Activated naive CD8-positive, alpha-beta T cell treated with anti-CD3 and anti-CD28 coated beads, Interleukin-2, amount 10 ng/mL, durations not matched to agents 7 days and 5 days (primary cell): ENCODE data around the gene CDC42BPA. TPM values are rescaled to one million over a fixed set of nuclear protein-coding genes. Genes with fewer than 3 reads are reported as not detected.
A peak's percentile ranks its signal among the peaks of the same experiment; 100 is the strongest.

Source experiments
- ATAC-seq: fragments of 150-1000 bp; cut with Tn5 transposase; one replicate; pipeline ENCODE4 v1.10.0; 2021; ENCODE audit warnings: low read depth, moderate library complexity
- POLR2A ChIA-PET: fragments of 350-600 bp; sonication (Branson Sonifier 250); formaldehyde crosslinking; loops from one replicate; lab custom pipeline; 2021; ENCODE audit warnings: antibody characterized with exemption; lab: Charles Lee
- DNase-seq: peaks from one replicate; pipeline ENCODE4 v3.0.0; 2021
- H3K27ac Mint-ChIP-seq: one replicate; pipeline ENCODE4 v1.8.0; 2022; ENCODE audit warnings: mild to moderate bottlenecking, mixed read lengths
- H3K27me3 Mint-ChIP-seq: one replicate; pipeline ENCODE4 v1.8.0; 2022; ENCODE audit warnings: mild to moderate bottlenecking, moderate library complexity, mixed read lengths
- H3K36me3 Mint-ChIP-seq: one replicate; pipeline ENCODE4 v1.8.0; 2021; ENCODE audit warnings: mild to moderate bottlenecking, mixed read lengths
- H3K4me1 Mint-ChIP-seq: one replicate; pipeline ENCODE4 v1.8.0; 2021; ENCODE audit warnings: mixed read lengths
- H3K4me3 Mint-ChIP-seq: one replicate; pipeline ENCODE4 v1.8.0; 2022; ENCODE audit warnings: mild to moderate bottlenecking, moderate library complexity, mixed read lengths
- H3K9me3 Mint-ChIP-seq: one replicate; pipeline ENCODE4 v1.8.0; 2021; ENCODE audit warnings: mixed read lengths
- total RNA-seq, 2 experiments: library from RNA; stranded (reverse); gene quantifications; one replicate each; pipeline ENCODE4 v1.2.3, GENCODE V29; 2021

CDC42BPA gene, protein sequence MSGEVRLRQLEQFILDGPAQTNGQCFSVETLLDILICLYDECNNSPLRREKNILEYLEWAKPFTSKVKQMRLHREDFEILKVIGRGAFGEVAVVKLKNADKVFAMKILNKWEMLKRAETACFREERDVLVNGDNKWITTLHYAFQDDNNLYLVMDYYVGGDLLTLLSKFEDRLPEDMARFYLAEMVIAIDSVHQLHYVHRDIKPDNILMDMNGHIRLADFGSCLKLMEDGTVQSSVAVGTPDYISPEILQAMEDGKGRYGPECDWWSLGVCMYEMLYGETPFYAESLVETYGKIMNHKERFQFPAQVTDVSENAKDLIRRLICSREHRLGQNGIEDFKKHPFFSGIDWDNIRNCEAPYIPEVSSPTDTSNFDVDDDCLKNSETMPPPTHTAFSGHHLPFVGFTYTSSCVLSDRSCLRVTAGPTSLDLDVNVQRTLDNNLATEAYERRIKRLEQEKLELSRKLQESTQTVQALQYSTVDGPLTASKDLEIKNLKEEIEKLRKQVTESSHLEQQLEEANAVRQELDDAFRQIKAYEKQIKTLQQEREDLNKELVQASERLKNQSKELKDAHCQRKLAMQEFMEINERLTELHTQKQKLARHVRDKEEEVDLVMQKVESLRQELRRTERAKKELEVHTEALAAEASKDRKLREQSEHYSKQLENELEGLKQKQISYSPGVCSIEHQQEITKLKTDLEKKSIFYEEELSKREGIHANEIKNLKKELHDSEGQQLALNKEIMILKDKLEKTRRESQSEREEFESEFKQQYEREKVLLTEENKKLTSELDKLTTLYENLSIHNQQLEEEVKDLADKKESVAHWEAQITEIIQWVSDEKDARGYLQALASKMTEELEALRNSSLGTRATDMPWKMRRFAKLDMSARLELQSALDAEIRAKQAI (N-terminal part only)
- total RNA-seq: 1 to 10 TPM in 1 of 2 experiments, under 1 TPM in 1; 0.91 to 1.2 TPM

DNA sequence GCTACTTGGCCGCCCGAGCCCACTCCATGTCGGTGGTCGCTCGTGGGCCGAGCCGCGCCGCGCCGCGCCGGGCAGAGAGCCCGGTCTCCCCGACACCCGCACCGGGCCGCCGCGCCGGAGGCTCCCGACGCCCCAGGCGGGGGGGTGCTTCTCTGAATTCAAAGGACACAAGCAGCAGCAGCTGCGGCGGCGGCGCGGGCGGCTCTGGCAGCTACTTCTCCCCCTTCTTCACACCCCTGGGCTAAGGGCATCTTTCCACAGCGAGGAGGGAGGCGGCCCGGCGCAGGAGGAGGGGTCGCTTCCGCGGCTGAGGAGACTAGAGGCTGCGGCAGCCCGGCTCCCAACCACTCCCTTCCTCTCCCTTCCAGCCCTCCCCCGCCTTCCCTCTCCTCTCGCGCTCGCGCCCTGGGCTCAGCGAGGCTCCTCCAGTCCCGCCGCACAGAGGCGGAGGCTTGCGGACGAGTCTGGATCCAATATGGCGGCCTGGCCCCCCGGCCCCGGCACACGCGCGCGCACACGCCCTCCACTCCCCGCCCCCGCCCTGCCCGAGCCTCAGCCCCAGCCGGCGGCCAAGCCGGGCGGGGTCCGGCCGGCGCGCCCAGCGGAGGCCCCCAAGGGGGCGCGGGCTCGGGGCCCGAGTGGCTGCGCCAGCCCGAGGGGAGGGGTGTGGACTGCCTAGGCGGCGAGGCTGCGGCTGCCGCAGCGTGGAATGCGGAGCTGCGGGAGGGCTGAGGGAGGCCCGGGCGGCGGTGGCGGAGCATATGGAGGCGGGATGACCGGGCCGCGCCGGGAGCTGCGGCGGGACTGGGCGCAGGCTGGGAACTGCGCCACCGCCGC is at the start of gene CDC42BPA:
Gene CDC42BPA (minus strand): TSS at position 477 of the 837 bp plus-strand sequence. CDS start 1,310 bp downstream, outside the sequence.
- H3K9me3 Mint-ChIP-seq: no peaks in the 10 kb centered on the region
- peak within 1 kb of the TSS; percentile 79 for H3K4me3 Mint-ChIP-seq
- POLR2A ChIA-PET: no interaction called here
- DNase-seq (peak; percentile 61), ATAC-seq (peak; percentile 64)
- H3K27ac Mint-ChIP-seq: no peak within 1 kb of the TSS
- no peaks in the 10 kb centered on the region for H3K36me3 Mint-ChIP-seq
- H3K27me3 Mint-ChIP-seq: peaks cover 65% of the 10 kb centered on the region
- H3K4me1 Mint-ChIP-seq: peaks cover 16% of the 10 kb centered on the region

DNA sequence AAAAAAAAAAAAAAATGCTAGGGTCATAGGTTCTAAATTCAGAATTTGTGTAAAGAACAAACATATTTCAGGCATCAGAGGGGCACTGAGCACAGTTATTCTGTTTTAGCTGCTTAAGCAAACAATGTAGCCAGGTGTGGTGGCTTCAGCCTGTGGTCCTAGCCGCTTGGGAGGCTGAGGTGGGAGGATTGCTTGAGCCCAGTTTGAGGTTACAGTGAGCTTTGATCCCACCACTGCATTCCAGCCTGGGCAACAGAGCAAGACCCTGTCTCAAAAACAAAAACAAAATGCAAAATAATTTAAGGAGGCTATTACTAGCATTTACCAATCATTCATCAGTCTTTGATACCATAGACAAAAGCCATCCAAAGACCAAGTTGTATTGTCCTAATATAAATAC is 49.7 kb upstream of the CDC42BPA start:
- H3K27me3 Mint-ChIP-seq: peaks cover 4% of the 10 kb centered on the region
- H3K27ac Mint-ChIP-seq: no peak overlapping the region
- no peaks in the 10 kb centered on the region for H3K9me3 Mint-ChIP-seq
- no peaks in the 10 kb centered on the region for H3K4me1 Mint-ChIP-seq
- no peak for ATAC-seq
- no peak for DNase-seq
- no peaks in the 10 kb centered on the region for H3K36me3 Mint-ChIP-seq
- no peak overlapping the region for H3K4me3 Mint-ChIP-seq
- POLR2A ChIA-PET: no interaction called here

DNA sequence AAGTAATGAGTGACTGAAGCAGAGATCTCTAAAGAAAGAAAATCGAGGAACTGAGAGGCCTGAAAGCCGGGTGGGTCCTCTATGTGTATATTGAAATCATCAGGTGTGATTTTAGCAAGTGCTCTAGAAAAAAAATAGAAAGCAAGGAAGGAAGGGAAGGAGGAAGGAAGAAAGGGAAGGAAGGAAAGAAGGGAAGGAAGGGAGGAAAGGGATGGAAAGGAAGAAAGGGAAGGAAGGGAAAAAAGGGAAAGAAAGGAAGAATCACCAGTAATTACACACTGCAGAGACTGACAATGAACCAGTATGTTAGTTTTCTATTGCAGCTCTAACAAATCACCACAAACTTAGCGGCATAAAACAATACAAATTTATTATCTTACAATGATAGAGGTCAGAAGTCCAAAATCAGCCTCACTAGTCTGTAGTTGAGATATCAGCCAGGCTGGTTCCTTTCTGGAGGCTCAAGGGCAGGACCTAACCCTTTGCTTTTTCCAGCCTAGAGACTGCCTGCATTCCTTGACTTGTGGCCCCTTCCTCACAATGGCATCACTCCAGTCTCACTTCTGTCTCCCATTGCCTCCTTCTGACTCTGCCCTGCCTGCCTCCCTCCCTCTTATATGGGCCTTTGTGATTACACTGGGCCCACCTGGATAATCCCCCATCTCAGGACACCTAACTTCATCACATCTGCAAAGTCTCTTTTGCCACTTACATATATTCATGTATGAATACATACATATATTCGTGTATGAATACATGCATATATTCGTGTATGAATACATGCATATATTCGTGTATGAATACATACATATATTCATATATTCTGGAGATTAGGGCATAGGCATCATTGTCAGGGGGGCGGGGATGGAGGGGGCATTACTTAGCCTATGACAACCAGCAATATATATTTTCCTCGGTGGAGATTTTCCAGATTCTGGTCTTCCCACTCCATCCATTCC is 47.5 kb upstream of the CDC42BPA start:
- POLR2A ChIA-PET: no interaction called here
- no peak overlapping the region for H3K27ac Mint-ChIP-seq
- H3K27me3 Mint-ChIP-seq: no peaks in the 10 kb centered on the region
- ATAC-seq (no peak), DNase-seq (no peak)
- no peaks in the 10 kb centered on the region for H3K9me3 Mint-ChIP-seq
- no peaks in the 10 kb centered on the region for H3K36me3 Mint-ChIP-seq
- H3K4me3 Mint-ChIP-seq: no peak overlapping the region
- no peaks in the 10 kb centered on the region for H3K4me1 Mint-ChIP-seq

DNA sequence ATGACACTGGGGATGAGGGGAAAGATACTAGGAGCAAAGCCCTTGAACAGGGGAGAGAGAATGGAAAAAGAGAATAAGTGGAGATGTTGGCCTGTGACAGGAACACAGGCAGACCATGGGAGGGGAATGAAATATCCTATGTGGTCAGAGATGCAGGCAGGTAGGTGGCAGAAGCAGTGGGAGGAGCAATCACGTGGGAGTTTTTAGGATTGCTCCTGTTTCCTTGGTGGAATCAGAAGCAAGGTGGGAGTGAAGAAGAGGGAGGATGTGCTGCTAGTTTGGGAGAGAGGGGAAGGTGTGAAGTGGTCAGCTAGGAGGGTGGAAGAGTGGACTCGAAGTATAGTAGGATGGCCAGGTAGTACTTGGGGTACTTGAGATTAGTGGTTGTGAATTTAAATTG is 46.4 kb upstream of the CDC42BPA start:
- H3K9me3 Mint-ChIP-seq: no peaks in the 10 kb centered on the region
- POLR2A ChIA-PET: no interaction called here
- H3K4me1 Mint-ChIP-seq: no peaks in the 10 kb centered on the region
- H3K4me3 Mint-ChIP-seq: no peak overlapping the region
- ATAC-seq (no peak), DNase-seq (no peak)
- H3K27ac Mint-ChIP-seq: no peak overlapping the region
- no peaks in the 10 kb centered on the region for H3K36me3 Mint-ChIP-seq
- no peaks in the 10 kb centered on the region for H3K27me3 Mint-ChIP-seq

DNA sequence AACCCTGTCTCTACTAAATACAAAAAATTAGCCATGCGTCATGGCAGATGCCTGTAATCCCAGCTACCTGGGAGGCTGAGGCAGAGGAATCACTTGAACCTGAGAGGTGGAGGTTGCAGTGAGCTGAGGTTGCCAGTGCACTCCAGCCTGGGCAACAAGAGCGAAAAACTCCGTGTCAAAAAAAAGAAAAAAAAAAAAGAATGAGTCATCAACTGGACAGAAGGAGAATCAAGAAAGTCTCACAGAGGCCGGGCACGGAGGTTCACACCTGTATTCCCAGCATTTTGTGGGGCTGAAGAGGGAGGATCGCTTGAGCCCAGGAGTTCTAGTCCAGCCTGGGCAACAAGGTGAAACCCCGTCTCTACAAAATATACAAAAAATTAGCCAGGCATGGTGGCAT is 45.5 kb upstream of the CDC42BPA start:
- DNase-seq (no peak), ATAC-seq (no peak)
- no peaks in the 10 kb centered on the region for H3K4me1 Mint-ChIP-seq
- H3K4me3 Mint-ChIP-seq: no peak overlapping the region
- H3K36me3 Mint-ChIP-seq: no peaks in the 10 kb centered on the region
- no peak overlapping the region for H3K27ac Mint-ChIP-seq
- POLR2A ChIA-PET: no interaction called here
- H3K9me3 Mint-ChIP-seq: no peaks in the 10 kb centered on the region
- H3K27me3 Mint-ChIP-seq: no peaks in the 10 kb centered on the region

DNA sequence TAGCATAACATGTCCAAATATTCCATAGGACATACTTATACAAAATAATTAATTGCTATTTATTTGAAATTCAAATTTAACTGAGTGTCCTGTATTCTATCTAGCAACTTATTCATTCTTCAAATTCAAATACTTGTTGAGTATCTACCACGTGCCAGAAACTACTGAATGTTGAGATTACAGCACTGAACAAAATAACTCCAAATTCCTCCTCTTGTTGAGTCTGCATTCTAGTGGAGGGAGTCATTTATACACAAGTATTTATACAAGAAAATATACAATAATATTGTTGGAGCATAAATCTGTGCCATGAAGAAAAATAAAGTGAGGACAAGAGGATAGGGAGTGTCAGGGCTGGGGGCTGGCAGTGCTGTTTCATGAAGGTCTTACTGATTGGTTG is 43.7 kb upstream of the CDC42BPA start:
- Mint-ChIP-seq H3K36me3 (no peaks in the 10 kb centered on the region), H3K27ac (no peak overlapping the region), H3K9me3 (no peaks in the 10 kb centered on the region), H3K4me3 (no peak overlapping the region), H3K27me3 (no peaks in the 10 kb centered on the region), H3K4me1 (no peaks in the 10 kb centered on the region)
- DNase-seq (no peak), ATAC-seq (no peak)
- POLR2A ChIA-PET: no interaction called here

DNA sequence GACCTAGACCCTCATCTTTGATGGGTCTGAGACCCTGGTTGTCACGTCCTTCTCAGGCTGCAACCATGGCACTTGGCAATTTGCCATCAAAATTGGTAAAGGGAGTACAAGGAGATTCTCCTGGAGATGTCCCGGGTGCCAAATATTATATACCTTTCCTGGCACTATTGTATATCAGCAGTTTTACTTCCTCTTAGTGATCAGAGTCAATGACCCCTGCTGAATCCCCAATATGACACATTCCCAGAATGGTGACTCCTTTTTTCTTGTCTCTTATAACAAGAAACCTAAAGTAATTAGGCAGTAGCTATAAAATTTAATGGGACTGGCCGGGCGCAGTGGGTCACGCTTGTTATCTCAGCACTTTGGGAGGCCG is 39.6 kb upstream of the CDC42BPA start:
- Mint-ChIP-seq H3K27ac (no peak overlapping the region), H3K4me1 (no peaks in the 10 kb centered on the region), H3K27me3 (no peaks in the 10 kb centered on the region), H3K9me3 (no peaks in the 10 kb centered on the region), H3K36me3 (no peaks in the 10 kb centered on the region), H3K4me3 (no peak overlapping the region)
- ATAC-seq (no peak), DNase-seq (no peak)
- POLR2A ChIA-PET: no interaction called here

DNA sequence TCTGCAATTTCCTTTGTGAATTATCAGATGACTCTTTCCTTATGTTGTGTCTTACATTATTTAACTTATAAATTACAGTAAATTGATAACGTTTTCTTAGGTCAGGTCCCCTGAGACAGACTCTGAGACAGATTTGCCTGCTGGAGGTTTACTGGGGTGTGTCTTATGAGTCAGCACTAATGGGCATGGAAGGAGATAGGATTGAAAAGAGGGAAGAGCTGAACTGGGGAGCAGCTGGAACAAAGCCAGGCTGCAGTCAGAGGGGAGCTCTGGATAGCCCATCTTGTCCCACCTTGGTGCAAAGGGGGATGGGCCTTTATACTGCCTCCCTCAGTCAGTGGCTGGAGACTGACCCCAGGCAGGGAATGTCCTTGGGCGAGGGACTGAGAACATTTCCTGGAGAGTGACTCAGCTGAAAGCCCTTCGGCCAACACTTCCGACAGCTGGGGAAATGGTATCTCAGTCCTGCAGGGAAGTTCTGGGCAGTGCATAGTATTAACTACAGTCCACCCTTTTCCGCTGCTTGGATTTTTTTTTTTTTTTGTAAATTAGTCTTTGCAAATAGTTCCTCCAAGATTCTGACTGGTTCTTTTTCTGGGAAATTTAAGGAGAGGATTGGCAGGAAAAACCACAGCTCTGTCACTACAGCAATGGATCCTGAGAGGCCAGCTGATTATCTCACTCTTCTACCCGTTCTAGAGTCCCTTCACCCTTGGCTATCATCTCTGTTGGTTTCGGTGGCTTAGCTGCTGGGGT is 39.1 kb upstream of the CDC42BPA start:
- no peak overlapping the region for H3K27ac Mint-ChIP-seq
- H3K4me3 Mint-ChIP-seq: no peak overlapping the region
- POLR2A ChIA-PET: no interaction called here
- H3K36me3 Mint-ChIP-seq: no peaks in the 10 kb centered on the region
- H3K27me3 Mint-ChIP-seq: no peaks in the 10 kb centered on the region
- no peaks in the 10 kb centered on the region for H3K4me1 Mint-ChIP-seq
- no peak for DNase-seq
- ATAC-seq: no peak
- H3K9me3 Mint-ChIP-seq: no peaks in the 10 kb centered on the region

DNA sequence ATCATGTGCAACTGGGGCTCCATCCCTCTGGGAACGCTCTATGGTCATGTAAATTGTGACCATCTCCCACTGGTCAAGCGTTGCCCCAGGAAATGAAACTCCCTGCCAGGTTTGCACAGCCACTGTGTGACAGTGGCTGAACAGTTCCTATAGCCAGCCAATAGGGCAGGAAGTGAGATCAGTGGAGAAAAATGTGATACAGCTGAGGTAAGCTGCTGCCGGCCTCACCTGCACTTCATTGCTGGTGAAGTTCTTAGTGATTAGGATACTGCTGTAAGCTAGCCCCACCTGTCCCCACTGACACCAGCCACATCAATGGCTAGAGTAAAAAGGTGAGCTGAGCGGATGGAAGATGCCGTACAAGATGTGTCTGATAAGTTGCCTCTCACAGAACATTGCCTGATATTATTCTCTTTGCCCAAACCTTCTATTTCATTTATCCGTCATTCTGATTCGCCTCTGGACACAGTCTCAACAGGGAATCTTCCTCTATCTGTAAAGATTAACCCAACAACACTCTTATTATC is 38.4 kb upstream of the CDC42BPA start:
- DNase-seq (no peak), ATAC-seq (no peak)
- H3K4me3 Mint-ChIP-seq: no peak overlapping the region
- no peaks in the 10 kb centered on the region for H3K36me3 Mint-ChIP-seq
- H3K9me3 Mint-ChIP-seq: no peaks in the 10 kb centered on the region
- no peaks in the 10 kb centered on the region for H3K27me3 Mint-ChIP-seq
- POLR2A ChIA-PET: no interaction called here
- H3K4me1 Mint-ChIP-seq: no peaks in the 10 kb centered on the region
- H3K27ac Mint-ChIP-seq: no peak overlapping the region

DNA sequence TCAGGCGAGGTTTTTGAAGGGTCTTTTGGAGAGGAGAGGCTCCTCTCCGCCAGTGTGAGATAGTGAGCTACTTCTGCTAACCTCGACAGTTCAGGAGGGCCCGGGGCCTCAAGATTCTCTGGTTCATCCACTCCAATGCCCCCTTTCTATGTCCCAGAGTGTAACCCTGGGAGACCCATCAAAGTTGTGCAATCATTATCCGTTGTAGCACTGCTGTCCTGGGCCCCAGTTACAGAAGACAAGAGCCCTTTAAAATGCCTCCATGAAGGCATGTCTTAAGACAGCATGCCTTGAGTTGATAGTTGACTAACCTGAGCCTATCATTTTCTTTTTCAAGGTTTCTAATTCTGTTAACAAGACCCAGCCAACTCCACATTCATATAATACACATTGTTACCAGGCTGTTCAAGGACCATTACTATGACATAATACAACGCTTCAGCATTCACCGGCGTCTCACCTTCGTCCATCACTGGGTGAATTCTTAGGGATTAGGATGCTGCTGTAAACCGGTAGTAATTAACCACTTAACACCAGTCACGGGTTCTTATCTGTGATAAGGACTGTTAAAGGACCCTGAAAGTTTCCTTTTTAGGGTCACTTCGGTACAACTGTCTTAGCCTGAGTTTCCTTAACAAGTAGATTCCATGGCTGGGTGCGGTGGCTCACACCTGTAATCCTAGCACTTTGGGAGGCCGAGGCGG is 37.4 kb upstream of the CDC42BPA start:
- Mint-ChIP-seq H3K9me3 (no peaks in the 10 kb centered on the region), H3K4me1 (no peaks in the 10 kb centered on the region), H3K27me3 (no peaks in the 10 kb centered on the region), H3K4me3 (no peak overlapping the region), H3K27ac (no peak overlapping the region), H3K36me3 (no peaks in the 10 kb centered on the region)
- no peak for ATAC-seq
- DNase-seq: no peak
- POLR2A ChIA-PET: no interaction called here

DNA sequence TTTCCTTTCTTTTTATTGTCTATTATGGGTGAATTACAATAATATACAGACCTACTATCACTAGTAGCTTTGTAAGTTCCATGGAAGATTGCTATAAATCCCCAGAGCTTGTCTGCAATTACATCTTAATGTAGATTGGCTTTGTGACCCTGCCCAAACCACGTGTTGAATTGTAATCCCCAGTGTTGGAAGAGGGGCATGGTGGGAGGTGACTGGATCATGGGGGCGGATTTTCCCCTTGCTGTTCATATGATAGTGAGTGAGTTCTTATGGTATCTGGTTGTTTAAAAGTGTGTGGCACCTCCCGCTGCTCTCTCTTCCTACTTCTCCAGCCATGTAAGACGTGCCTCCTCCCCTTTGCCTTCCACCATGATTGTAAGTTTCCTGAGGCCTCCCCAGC is 34.9 kb upstream of the CDC42BPA start:
- ATAC-seq (no peak), DNase-seq (no peak)
- POLR2A ChIA-PET: no interaction called here
- H3K4me3 Mint-ChIP-seq: no peak overlapping the region
- no peaks in the 10 kb centered on the region for H3K27me3 Mint-ChIP-seq
- H3K9me3 Mint-ChIP-seq: no peaks in the 10 kb centered on the region
- no peaks in the 10 kb centered on the region for H3K4me1 Mint-ChIP-seq
- no peak overlapping the region for H3K27ac Mint-ChIP-seq
- H3K36me3 Mint-ChIP-seq: no peaks in the 10 kb centered on the region
